Esophagus squamous epithelium (tissue), 5 donors: ENCODE measurements around the gene C19orf44. TPM values are rescaled to one million over a fixed set of nuclear protein-coding genes. Genes with fewer than 3 reads are reported as not detected.
A peak's percentile ranks its signal among the peaks of the same experiment; 100 is the strongest.

Source experiments
- DNase-seq: peaks from one replicate; lab custom pipeline; 2025; lab: John Stamatoyannopoulos, UW
- H3K27ac ChIP-seq, 4 donors: fragments of 200-600 bp; sonication (generic); one replicate each; pipeline ENCODE4 v1.5.1; 2016 to 2019; ENCODE audit warnings: mild to moderate bottlenecking in 1 of 4
- H3K27me3 ChIP-seq, 4 donors: fragments of 200-600 bp; sonication (generic); 1 replicate in 3 of 4; 2 replicates in 1 of 4; pipeline versions ENCODE4 v1.5.1 to v1.6.0; 2017 to 2021; ENCODE audit warnings: antibody characterized with exemption in 1 of 4
- H3K36me3 ChIP-seq, 3 donors: fragments of 200-600 bp; sonication (generic); one replicate each; pipeline ENCODE4 v1.5.1; 2016 to 2019
- H3K4me1 ChIP-seq, 3 donors: fragments of 200-600 bp; sonication (generic); one replicate each; pipeline ENCODE4 v1.5.1; 2017 to 2019
- H3K4me3 ChIP-seq, 4 donors: fragments of 200-600 bp; sonication (generic); 1 replicate in 3 of 4; 2 replicates in 1 of 4; pipeline ENCODE4 v1.5.1; 2016 to 2019; ENCODE audit warnings: mild to moderate bottlenecking in 2 of 4, moderate library complexity in 1 of 4
- H3K9me3 ChIP-seq, 3 donors: fragments of 200-600 bp; sonication (generic); one replicate each; pipeline ENCODE4 v1.5.1; 2016 to 2019
- POLR2A ChIP-seq, 4 donors: fragments of 450-650 bp; IDR thresholded peaks; one replicate each; pipeline ENCODE4 v1.6.1; 2017; ENCODE audit warnings: antibody characterized with exemption in 4 of 4, mild to moderate bottlenecking in 4 of 4, moderate library complexity in 3 of 4
- WGBS, 2 donors: methylation state at CpG; one replicate each; pipeline ENCODE4 v1.1.5; 2018; 5-methylcytosine and 5-hydroxymethylcytosine counted together
- intact Hi-C: fragments of 100-400 bp; cut with DNase I; formaldehyde crosslinking; loops from one replicate; pipeline ENCODE4 v1.15.0; 2022
- total RNA-seq, 4 donors: library from RNA; depleted of rRNA; stranded (reverse); fragments of >200 nt; gene quantifications; one replicate each; pipeline ENCODE4 v1.1.0, GENCODE V29; 2016
- TF ChIP-seq, protein P1 (sequence below), 6 experiments: fragments of 450-650 bp in 4 of 6; fragments of 200-600 bp in 2 of 6; sonication (generic) in 2 of 6; IDR thresholded peaks; one replicate each; pipeline ENCODE4 v1.5.1; 2016 to 2019; ENCODE audit warnings: antibody characterized with exemption in 6 of 6, mild to moderate bottlenecking in 4 of 6, moderate library complexity in 4 of 6
- donor health status: DM: yes; HTN: yes; CAD: no.

The C19orf44 gene
- total RNA-seq, 4 donors from 2014 or later, result 2.5 to 10.0 (median 4.2) TPM

- H3K4me1 ChIP-seq, result peaks cover 0 to 9% (median 0%) of the 10 kb centered on the region in 3 donors
- TF ChIP-seq, protein P1, sequence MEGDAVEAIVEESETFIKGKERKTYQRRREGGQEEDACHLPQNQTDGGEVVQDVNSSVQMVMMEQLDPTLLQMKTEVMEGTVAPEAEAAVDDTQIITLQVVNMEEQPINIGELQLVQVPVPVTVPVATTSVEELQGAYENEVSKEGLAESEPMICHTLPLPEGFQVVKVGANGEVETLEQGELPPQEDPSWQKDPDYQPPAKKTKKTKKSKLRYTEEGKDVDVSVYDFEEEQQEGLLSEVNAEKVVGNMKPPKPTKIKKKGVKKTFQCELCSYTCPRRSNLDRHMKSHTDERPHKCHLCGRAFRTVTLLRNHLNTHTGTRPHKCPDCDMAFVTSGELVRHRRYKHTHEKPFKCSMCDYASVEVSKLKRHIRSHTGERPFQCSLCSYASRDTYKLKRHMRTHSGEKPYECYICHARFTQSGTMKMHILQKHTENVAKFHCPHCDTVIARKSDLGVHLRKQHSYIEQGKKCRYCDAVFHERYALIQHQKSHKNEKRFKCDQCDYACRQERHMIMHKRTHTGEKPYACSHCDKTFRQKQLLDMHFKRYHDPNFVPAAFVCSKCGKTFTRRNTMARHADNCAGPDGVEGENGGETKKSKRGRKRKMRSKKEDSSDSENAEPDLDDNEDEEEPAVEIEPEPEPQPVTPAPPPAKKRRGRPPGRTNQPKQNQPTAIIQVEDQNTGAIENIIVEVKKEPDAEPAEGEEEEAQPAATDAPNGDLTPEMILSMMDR (IDR thresholded peaks at IDR 0.05), result peak in 4 of 6 experiments; percentile 9 to 40 (median 20)
- TF ChIP-seq POLR2A (IDR thresholded peaks at IDR 0.05), result no peak
- intact Hi-C loops, result no loop called here
- H3K27me3 ChIP-seq, result no peaks in the 10 kb centered on the region
- H3K27ac ChIP-seq, result no peak overlapping the region
- no peak for DNase-seq
- 94 to 100% methylated on average over 3 to 4 of the region's 12 CpGs for WGBS, 2 donors
- no peaks in the 10 kb centered on the region for H3K9me3 ChIP-seq
- H3K36me3 ChIP-seq, result peaks cover 65 to 100% (median 92%) of the 10 kb centered on the region in 3 donors
- H3K4me3 ChIP-seq, result no peak overlapping the region
Measured at GRCh38 chr19:16527971-16528521, 31.9 kb downstream of the C19orf44 start.

DNA sequence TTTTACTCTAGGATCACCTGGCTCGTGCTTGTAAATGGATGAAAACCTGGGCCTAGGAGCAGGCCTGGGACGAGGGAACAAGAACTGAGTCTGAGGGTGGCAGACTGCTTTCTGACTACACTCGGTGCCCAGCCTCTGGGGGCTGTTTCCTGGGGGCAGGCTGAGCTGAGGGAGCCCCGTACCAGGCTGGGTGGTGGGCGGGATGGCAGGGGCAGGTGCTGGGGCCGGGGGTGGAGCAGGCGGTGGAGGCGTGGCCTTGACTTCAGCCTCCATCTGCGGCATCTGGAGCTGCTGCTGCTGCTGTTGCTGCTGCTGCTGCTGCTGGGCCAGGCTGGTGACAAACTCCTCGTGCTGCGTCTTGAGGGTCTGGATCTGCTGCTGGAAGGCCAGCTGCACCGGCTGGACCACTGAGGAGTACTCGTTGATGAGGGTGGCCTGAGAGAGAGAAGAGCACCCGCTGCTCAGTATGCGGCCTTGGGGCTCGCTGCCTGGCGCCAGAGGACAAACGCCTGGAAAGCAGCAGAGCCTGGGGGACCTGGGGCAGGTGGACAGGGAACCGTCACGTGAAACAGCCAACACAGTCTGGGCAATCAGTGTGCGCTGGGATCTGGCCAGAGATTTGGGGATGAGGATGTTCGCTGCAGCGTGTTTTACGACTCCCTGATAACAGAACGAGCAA, 33.4 kb downstream of the C19orf44 start:
- H3K4me1 ChIP-seq, result peaks cover 0 to 9% (median 0%) of the 10 kb centered on the region in 3 donors
- TF ChIP-seq POLR2A (IDR thresholded peaks at IDR 0.05), result no peak
- H3K27ac ChIP-seq, result no peak overlapping the region
- H3K9me3 ChIP-seq, result no peaks in the 10 kb centered on the region
- WGBS, 2 donors, result 93 to 95% methylated on average over 8 to 12 of the region's 25 CpGs
- H3K4me3 ChIP-seq, result no peak overlapping the region
- H3K36me3 ChIP-seq, result peaks cover 68 to 100% (median 92%) of the 10 kb centered on the region in 3 donors
- no peaks in the 10 kb centered on the region for H3K27me3 ChIP-seq
- intact Hi-C loops, result no loop called here
- DNase-seq, result no peak

DNA sequence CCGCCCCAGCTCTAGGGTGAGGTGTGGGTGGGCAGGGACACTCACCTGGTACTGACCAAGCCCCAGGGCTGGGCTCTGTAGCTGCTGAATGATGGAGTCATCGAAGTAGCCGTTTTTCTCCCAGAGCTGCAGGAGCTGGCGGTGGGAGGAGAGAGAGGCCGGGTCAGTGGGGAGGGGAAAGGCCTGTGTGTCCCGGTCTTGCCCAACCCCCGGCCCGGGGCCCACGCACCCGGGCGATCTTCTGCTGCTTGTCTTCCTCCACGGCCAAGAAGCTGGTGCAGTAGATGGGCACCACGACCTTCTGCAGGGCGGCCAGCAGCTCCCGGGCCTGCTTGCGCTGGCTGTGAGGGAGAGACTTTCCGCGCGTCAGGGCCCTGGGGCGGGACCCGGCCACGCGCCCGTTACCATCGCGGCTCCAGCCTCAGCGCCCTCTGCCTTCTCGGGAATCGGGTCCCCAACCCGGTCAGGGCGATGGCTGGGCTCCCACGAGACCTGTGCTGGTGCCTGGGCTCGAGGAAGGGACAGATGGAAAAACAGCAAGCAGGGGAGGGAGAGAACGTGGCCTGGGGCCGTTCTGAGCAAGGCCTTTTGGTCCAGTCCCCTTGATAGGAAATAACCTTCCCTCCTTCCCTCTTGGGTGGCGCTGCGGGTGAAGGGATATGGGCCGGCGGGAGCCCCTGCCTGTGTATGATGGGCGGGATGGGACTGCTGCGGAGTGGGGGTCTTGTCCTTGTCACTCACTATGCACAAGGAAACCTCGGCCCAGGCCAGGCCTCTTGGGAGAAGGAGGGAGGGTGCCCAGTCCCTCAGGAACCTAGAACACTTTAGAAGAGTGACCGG, 34.6 kb downstream of the C19orf44 start:
- TF ChIP-seq, protein P1 (IDR thresholded peaks at IDR 0.05), result no peak
- no peak for TF ChIP-seq POLR2A (IDR thresholded peaks at IDR 0.05)
- 94% methylated on average over 25 of the region's 43 CpGs; no CpG with 5 or more reads in 1 of the 2 donors for WGBS, 2 donors
- peaks cover 0 to 9% (median 0%) of the 10 kb centered on the region in 3 donors for H3K4me1 ChIP-seq
- no peak overlapping the region for H3K4me3 ChIP-seq
- H3K9me3 ChIP-seq, result no peaks in the 10 kb centered on the region
- H3K36me3 ChIP-seq, result peaks cover 57 to 100% (median 95%) of the 10 kb centered on the region in 3 donors
- no peaks in the 10 kb centered on the region for H3K27me3 ChIP-seq
- intact Hi-C loops, result no loop called here
- no peak for DNase-seq
- no peak overlapping the region for H3K27ac ChIP-seq

DNA sequence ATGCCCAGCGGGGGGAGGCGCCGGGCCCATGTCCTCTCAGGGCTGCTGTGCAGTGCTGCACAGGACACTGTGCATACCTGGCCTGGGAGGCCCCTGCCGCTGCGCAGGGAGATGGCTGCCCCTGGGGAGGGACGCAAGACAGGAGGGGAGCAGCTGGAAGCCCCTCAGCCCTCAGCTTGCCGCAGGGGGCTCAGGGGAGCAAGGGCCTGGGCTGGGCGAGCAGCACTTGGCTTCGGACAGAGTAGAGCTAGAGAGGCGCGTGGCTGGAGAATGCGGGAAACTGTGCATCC, 35.1 kb downstream of the C19orf44 start:
- intact Hi-C loops, result no loop called here
- peaks cover 53 to 100% (median 90%) of the 10 kb centered on the region in 3 donors for H3K36me3 ChIP-seq

More for the DNA sequence above, 35.1 kb downstream of the C19orf44 start:
- TF ChIP-seq POLR2A (IDR thresholded peaks at IDR 0.05), result no peak
- TF ChIP-seq, protein P1 (IDR thresholded peaks at IDR 0.05), result no peak
- H3K27me3 ChIP-seq, result no peaks in the 10 kb centered on the region
- H3K4me3 ChIP-seq, result no peak overlapping the region
- no peak overlapping the region for H3K27ac ChIP-seq
- H3K4me1 ChIP-seq, result peaks cover 0 to 9% (median 0%) of the 10 kb centered on the region in 3 donors
- DNase-seq, result no peak
- 97 to 100% methylated on average over 4 to 10 of the region's 12 CpGs for WGBS, 2 donors
- H3K9me3 ChIP-seq, result no peaks in the 10 kb centered on the region
